Ishikawa (cell line): ENCODE measurements around the gene TEKT1.

Experiments used
- CEBPB ChIP-seq: IDR thresholded peaks from 2 replicates; pipeline ENCODE4 v1.6.1; 2012
- CREB1 ChIP-seq: IDR thresholded peaks from 2 replicates; pipeline ENCODE4 v1.6.1; 2012; ENCODE audit warnings: low read depth
- EGR1 ChIP-seq: IDR thresholded peaks from 2 replicates; pipeline ENCODE4 v1.6.1; 2012
- EP300 ChIP-seq: IDR thresholded peaks from 2 replicates; pipeline ENCODE4 v1.6.1; 2012; ENCODE audit warnings: borderline replicate concordance
- NFIC ChIP-seq: IDR thresholded peaks from 2 replicates; pipeline ENCODE4 v1.6.1; 2012
- TAF1 ChIP-seq: IDR thresholded peaks from 2 replicates; pipeline ENCODE4 v1.6.1; 2012; ENCODE audit warnings: low read depth, mild to moderate bottlenecking
- TCF12 ChIP-seq: IDR thresholded peaks from 2 replicates; pipeline ENCODE4 v1.6.1; 2012; ENCODE audit warnings: low read depth
- YY1 ChIP-seq: IDR thresholded peaks from 2 replicates; pipeline ENCODE4 v1.6.1; 2012; ENCODE audit warnings: low read depth
- TF ChIP-seq, protein P1 (sequence below): IDR thresholded peaks from 2 replicates; pipeline ENCODE4 v1.6.1; 2012
- TF ChIP-seq, protein P2 (sequence below): IDR thresholded peaks from 2 replicates; pipeline ENCODE4 v1.6.1; 2012; ENCODE audit warnings: low read depth, mild to moderate bottlenecking

DNA sequence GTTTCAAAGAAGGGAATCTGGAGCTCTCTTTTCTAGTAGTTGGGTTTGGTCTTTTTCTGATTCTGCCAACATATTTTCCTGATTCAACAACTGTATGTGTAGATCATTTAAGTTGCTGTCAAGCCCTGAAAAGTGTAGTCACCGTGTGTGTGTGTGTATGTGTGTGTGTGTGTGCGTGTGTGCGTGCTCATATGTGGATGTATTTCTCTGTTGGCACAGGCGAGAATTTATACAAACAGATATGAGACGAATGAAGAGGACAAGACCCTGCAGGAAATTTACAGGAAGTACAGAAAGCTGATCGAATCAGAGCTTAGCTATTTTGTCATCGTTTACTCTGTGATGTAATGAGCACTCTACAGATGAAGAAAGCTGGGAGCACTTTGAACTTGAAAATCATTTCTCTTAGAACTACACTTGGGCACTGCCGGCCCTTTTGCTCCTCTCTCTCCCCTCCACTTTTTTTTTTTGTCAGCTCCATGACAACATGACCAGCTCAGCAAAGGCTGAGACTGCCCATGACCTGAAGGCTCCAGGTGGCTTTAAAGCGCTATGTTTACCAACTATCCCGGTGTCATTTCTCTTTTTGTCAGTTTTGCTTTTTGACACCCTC, 44.3 kb downstream of the TEKT1 start:
- TF ChIP-seq TCF12 (no peak), EP300 (no peak), CREB1 (no peak), NFIC (no peak), CEBPB (no peak), TAF1 (no peak), EGR1 (no peak), YY1 (no peak)
- TF ChIP-seq, protein P1, sequence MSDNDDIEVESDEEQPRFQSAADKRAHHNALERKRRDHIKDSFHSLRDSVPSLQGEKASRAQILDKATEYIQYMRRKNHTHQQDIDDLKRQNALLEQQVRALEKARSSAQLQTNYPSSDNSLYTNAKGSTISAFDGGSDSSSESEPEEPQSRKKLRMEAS: no peak
- TF ChIP-seq, protein P2, sequence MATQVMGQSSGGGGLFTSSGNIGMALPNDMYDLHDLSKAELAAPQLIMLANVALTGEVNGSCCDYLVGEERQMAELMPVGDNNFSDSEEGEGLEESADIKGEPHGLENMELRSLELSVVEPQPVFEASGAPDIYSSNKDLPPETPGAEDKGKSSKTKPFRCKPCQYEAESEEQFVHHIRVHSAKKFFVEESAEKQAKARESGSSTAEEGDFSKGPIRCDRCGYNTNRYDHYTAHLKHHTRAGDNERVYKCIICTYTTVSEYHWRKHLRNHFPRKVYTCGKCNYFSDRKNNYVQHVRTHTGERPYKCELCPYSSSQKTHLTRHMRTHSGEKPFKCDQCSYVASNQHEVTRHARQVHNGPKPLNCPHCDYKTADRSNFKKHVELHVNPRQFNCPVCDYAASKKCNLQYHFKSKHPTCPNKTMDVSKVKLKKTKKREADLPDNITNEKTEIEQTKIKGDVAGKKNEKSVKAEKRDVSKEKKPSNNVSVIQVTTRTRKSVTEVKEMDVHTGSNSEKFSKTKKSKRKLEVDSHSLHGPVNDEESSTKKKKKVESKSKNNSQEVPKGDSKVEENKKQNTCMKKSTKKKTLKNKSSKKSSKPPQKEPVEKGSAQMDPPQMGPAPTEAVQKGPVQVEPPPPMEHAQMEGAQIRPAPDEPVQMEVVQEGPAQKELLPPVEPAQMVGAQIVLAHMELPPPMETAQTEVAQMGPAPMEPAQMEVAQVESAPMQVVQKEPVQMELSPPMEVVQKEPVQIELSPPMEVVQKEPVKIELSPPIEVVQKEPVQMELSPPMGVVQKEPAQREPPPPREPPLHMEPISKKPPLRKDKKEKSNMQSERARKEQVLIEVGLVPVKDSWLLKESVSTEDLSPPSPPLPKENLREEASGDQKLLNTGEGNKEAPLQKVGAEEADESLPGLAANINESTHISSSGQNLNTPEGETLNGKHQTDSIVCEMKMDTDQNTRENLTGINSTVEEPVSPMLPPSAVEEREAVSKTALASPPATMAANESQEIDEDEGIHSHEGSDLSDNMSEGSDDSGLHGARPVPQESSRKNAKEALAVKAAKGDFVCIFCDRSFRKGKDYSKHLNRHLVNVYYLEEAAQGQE: no peak
